IMR-90 (cell line): Measurements from ENCODE around the gene ZNF146.

Source experiments
- BHLHE40 ChIP-seq: fragments of 150-350 bp; IDR thresholded peaks from 2 replicates; pipeline ENCODE4 v1.6.1; 2016; ENCODE audit warnings: mild to moderate bottlenecking, low read depth, low read length
- CEBPB ChIP-seq: IDR thresholded peaks from 2 replicates; pipeline ENCODE4 v1.6.1; 2012; ENCODE audit warnings: low read depth, low read length, improper control_type of control experiment
- CHD1 ChIP-seq: IDR thresholded peaks from 2 replicates; pipeline ENCODE4 v1.6.1; 2012; ENCODE audit warnings: low read depth, low read length, improper control_type of control experiment
- CTCF ChIP-seq: conservative IDR thresholded peaks from 2 replicates; pipeline ENCODE4 v1.5.1; 2012; ENCODE audit warnings: mild to moderate bottlenecking, low read depth, low read length, improper control_type of control experiment
- MAFK ChIP-seq: IDR thresholded peaks from 2 replicates; pipeline ENCODE4 v1.6.1; 2012; ENCODE audit warnings: low read depth, low read length, improper control_type of control experiment
- MAZ ChIP-seq: IDR thresholded peaks from 2 replicates; pipeline ENCODE4 v1.6.1; 2012; ENCODE audit warnings: low read depth, mild to moderate bottlenecking, low read length, improper control_type of control experiment, moderate library complexity, borderline replicate concordance
- MXI1 ChIP-seq: IDR thresholded peaks from 2 replicates; pipeline ENCODE4 v1.6.1; 2012; ENCODE audit warnings: low read depth, mild to moderate bottlenecking, low read length, moderate library complexity, borderline replicate concordance
- POLR2A ChIP-seq: IDR thresholded peaks from 2 replicates; pipeline ENCODE4 v1.6.1; 2012; ENCODE audit warnings: mild to moderate bottlenecking, low read depth, low read length
- RAD21 ChIP-seq: IDR thresholded peaks from 2 replicates; pipeline ENCODE4 v1.6.1; 2012; ENCODE audit warnings: low read length, improper control_type of control experiment
- RCOR1 ChIP-seq: IDR thresholded peaks from 2 replicates; pipeline ENCODE4 v1.6.1; 2012; ENCODE audit warnings: mild to moderate bottlenecking, low read length, improper control_type of control experiment; ENCODE audit not compliant: insufficient replicate concordance
- RFX5 ChIP-seq: IDR thresholded peaks from 2 replicates; pipeline ENCODE4 v1.8.0; 2012; ENCODE audit warnings: low read depth, mild to moderate bottlenecking, low read length, moderate library complexity
- SMC3 ChIP-seq: fragments of 150-350 bp; IDR thresholded peaks from 2 replicates; pipeline ENCODE4 v1.6.1; 2016; ENCODE audit warnings: low read depth, mild to moderate bottlenecking, antibody characterized with exemption, low read length, moderate library complexity
- TF ChIP-seq, protein P1 (sequence below): fragments of 150-350 bp; IDR thresholded peaks from 2 replicates; pipeline ENCODE4 v1.6.1; 2017; ENCODE audit warnings: mild to moderate bottlenecking, antibody characterized with exemption, low read length, low read depth

- TF ChIP-seq CTCF: no peak
- TF ChIP-seq POLR2A: no peak
- TF ChIP-seq SMC3: no peak
- no peak for TF ChIP-seq CEBPB
- TF ChIP-seq MXI1: no peak
- no peak for TF ChIP-seq RFX5
- no peak for TF ChIP-seq MAFK
- TF ChIP-seq, protein P1, sequence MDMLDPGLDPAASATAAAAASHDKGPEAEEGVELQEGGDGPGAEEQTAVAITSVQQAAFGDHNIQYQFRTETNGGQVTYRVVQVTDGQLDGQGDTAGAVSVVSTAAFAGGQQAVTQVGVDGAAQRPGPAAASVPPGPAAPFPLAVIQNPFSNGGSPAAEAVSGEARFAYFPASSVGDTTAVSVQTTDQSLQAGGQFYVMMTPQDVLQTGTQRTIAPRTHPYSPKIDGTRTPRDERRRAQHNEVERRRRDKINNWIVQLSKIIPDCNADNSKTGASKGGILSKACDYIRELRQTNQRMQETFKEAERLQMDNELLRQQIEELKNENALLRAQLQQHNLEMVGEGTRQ: no peak
- TF ChIP-seq RAD21: no peak
- TF ChIP-seq BHLHE40: peak; percentile 65; the same call in 1 of the 2 replicates
- TF ChIP-seq CHD1: no peak
- TF ChIP-seq RCOR1: no peak
- no peak for TF ChIP-seq MAZ
Observed at GRCh38 chr19:36182612-36183244, 32.2 kb upstream of the ZNF146 start.
